NCI-H526 treated with DMSO at 0.1 percent for 48 hours (cell line): ENCODE data around the gene SERPINB2.
"Not testable (repeated sequence)": the region's sequence is repeated elsewhere in the genome, so short reads cannot be mapped to it uniquely, and the experiment has no call there.

ENCODE experiments used
- DNase-seq: peaks from one replicate; lab custom pipeline; 2025; lab: John Stamatoyannopoulos, UW

The SERPINB2 gene

DNA sequence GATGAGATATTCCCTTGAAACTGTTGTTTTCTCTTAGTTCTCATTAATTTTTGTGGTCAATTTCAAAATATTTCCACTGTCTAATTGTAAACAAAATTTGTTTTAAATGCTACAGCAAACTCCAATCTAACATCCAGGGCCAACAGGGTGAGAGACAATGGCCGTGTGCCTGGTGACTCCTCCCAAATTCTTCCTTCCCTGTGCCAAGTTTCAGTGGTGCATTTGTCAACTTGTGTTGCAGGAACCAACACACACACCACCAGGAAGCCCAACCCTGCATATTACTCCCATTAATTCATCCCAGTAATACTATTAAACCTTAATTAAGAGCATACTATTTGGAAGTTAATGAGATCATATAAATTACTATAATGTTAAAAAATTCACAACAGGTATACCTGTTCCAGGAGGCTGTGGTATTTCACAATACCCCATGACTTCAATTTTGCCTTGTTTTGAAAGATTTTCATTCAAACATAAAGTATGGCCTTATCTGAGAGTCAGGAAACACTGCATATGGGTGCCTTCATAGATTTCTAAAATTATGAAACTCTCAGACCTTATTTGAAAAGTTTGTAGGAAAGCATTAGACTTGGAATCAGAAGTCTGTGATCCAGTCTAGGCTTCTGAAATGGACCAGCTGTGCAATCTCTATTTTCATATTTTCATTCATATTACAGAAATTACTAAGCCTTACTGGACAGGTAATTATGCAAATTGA, 1.1 kb downstream of the SERPINB2 start:
- no peak for DNase-seq

DNA sequence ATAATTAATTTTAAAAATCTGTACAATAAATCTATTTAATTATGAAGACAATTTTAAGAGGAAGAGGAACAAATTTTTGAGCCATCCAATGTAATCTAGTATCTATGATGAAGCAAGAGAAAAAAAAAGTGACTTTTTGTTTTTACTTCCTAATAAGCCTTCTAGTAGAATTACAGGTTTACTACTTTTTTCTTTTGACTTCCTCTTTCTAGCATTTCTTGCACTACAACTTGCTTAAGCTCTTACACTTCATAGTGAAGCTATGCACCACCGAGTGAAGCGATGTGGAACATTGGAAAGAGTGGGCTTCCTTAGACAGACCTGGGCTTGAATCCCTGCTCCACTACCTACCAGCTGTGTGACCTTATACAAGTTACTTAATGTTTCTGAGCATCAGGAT, 2.1 kb downstream of the SERPINB2 start:
- no peak for DNase-seq

DNA sequence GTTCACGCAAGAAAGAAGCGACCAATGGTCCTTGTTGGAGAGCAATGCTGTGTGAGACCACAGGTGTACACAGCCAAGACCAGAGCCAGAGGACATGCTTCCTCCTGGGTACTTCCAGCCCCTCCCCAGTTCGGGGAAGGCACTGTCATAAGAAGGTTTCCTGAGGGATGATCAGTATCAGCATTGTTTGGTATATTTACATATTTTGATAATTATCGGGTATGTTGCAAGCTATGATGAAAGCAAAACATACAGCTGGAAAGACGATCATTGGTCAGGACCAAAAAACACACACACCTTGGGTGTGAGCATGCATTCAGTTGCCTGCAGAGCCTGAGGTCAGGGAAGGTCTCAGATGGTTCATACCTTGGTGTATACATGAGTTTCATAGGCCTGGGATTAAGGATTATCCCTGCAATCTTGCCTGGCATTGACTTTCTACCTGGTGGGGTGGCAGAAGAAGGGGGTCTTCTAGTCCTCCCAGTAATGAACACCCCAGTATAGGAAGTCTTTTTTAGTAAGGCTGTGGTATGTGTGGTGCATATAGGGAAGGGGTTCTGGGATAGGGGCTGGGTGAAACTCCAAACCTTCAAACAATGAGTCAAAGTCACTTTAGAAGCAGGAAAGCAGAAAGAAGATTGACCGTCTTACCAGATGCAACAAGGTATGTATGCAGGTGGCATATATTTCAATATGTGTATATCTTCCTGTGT, 2.9 kb downstream of the SERPINB2 start:
- no peak for DNase-seq

- DNase-seq, result no peak
These were observed 3.4 kb downstream of the SERPINB2 start for GRCh38 chr18:63890950-63891304.

- DNase-seq, result no peak
These were observed 5.1 kb downstream of the SERPINB2 start for GRCh38 chr18:63892566-63892965.

- DNase-seq, result no peak
These were observed 6.7 kb downstream of the SERPINB2 start for GRCh38 chr18:63894106-63894772.

DNA sequence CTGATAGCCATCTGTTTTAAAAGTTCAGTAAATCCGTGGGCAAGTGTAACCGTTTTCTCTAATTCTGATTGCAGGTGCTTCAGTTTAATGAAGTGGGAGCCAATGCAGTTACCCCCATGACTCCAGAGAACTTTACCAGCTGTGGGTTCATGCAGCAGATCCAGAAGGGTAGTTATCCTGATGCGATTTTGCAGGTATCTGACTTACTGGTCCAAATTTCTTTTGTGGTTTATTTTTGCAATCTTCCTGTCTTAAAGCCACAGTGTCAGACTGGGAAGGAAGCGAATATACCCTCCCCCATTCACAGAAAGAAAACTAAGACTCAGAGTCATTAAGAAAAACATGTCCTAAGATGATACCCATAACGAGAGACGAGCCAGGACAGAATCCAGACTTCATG, 7.7 kb downstream of the SERPINB2 start:
- no peak for DNase-seq

- DNase-seq, result no peak
These were observed 9.6 kb downstream of the SERPINB2 start for GRCh38 chr18:63897072-63897471.

DNA sequence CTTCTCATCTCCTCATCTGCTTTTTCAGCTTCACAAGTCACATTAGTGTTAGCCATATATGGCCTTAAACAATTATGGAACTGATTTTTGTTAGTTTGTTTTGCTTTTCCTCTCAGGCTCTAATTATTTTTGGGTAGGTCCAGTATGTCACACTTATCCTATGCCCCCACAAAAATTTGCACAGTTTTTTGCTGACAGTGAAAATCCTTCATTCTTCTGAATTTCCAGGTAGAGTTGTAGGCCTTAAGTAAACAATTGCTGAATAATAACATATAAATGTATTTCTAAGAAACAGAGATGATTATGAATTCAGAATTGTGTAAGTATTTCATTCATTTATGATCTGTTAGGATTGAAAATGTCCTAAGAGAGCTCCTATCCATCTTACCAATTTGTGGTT, 11.7 kb downstream of the SERPINB2 start:
- no peak for DNase-seq

- no peak for DNase-seq
These were observed 16.5 kb downstream of the SERPINB2 start for GRCh38 chr18:63903851-63904570.

DNA sequence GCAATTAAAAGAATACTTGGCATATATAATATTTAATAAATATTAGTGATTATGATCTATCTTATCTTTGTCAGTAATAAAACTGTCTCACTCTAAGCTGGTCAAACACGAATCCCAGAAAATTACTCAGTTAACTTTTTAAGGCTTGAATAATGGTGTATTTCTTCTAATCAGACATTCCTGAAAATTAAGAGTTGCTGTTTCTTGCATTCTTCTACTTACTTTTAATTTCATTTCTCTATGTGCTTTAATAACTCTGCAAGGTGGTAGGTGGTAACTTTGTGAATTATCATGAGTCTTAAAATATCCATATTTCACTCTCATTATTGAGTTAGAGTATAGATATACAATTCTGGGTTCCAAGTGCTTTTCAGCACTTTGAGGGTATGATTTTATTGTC, 17.2 kb downstream of the SERPINB2 start:
- DNase-seq, result no peak

- DNase-seq, result no peak
These were observed 17.9 kb downstream of the SERPINB2 start for GRCh38 chr18:63905361-63905760.

DNA sequence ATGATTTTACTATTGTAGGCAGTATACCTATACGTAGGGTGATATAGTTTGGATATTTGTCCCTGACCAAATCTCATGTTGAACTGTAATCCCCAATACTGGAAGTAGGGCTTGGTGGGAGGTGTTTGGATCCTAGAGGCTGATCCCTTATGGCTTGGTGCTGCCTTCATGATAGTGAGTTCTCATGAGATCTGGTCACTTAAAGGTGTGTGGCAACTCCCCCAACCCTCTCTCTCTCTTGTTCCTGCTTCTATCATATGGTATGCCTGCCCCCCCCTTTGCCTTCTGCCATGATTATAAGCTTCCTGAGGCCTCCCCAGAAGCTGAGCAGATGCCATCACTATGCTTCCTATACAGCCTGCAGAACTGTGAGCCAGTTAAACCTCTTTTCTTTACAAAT, 18.6 kb downstream of the SERPINB2 start:
- DNase-seq, result no peak

DNA sequence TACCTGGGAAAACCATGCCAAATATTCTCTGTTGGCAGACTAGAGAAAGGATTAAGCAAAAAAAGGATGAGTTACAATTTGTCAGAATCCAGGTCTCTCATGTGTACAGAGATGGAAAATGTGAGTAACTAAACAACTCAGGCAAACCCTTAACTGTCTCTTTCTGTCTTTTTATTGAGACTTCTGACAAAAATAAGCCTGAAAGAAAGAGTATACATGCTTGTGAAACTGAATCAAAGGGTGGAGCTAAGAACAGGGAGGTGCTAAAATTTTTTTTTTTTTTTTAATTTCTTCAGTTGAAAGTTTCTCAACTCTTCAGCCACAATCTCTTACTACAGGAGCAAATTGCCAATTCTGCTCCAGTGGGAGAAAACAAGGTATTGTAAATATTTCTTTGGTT, 20.2 kb downstream of the SERPINB2 start, which contains the start of gene SERPINB10:
Gene SERPINB10 (plus strand): TSS at position 295 of the 400 bp plus-strand sequence. CDS start 7,553 bp downstream, outside the sequence.
- no peak for DNase-seq

DNA sequence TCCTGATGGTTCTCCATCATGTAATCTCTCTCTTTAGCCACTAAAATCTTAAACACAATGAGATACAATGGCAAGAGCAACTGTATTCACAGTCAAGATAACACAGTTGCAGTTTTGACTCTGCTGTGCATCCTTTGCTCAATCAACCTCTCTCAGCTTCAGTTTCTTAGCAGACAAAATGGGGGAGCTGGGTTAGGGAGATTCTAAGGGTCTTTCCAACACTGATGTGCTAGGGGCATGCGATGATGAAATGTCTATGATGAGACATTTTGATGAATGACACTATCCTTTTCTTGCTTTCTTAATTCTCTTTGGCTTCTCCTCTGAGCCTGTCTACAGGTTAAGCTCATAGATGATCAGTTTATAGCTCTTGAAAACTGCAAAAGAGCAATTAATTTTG, 21.4 kb downstream of the SERPINB2 start:
- no peak for DNase-seq

GRCh38 chr18:63909870-63910269, 22.4 kb downstream of the SERPINB2 start:
- no peak for DNase-seq

DNA sequence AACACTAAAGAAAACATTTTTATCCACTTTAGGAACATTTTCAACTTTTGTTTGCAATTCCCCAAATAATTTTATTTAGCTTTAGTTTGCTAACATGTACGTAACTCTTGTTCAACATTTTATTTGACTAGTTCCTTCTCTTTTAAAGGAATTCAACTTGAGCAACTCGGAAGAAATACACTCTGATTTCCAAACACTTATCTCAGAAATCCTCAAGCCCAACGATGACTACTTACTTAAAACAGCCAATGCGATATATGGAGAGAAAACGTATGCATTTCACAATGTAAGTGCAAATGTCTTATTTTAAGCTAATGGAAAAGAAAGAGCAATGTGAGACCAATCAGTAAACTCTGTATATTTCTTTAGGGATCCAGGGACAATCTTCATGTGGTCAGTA, 30.3 kb downstream of the SERPINB2 start:
- no peak for DNase-seq

DNA sequence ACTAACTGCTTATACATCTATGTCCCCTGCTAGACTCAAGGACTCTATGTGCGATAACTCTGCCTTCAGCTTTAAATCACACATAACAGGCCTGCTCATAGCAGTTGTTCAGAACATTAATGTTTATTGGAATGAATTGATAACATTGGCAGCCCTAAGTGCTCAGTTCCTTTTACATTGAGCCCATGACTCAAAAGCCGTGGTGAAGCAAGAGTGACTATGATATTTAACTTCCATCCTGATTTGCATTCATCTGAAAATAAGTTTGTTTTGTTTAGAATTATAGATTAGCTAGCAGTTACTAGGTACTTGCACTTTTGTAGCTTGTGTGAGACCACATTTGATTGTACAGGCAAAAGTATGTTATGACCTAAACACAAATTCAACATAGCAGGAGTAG, 34.5 kb downstream of the SERPINB2 start:
- DNase-seq, result no peak

DNA sequence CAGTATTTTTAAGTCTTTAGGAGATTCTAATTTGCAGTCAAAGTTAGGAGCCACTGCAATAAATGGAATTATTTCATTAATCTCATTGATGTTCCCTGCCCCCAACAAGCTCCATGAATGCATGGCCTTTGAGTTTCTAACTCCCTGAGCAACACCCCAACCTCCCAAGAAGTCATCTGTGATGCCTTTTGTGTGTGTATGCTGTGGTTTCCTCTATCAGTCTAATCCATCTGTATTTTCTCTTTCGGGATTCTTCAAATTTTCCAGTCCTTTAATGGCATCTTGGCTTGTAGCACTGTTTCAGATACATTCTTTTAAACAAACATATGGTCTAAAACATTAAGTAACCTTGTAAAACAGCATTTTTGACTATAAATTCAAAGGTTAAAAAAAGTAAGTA, 37.0 kb downstream of the SERPINB2 start:
- no peak for DNase-seq

- DNase-seq, result no peak
These were observed 40.8 kb downstream of the SERPINB2 start for GRCh38 chr18:63928331-63928730.

DNA sequence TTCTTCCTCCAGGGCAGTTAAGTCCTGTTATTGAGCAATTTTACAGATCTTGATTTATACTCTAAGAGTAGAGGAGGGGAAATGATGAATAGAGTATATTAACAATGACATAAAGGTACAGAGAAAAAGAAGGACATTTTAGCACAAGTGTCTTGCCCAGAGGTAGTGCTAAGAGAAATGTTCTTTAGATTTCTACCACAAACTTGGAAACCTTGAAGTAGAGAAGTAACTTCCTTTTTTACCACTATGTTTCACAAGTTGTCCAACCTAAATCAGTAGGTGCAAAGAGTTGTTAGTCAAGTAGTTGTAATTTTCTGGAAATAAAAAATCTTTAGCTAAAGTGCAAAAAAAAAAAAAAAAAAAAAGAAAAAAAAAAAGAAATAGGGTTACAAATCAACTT, 41.9 kb downstream of the SERPINB2 start:
- not testable (repeated sequence) for DNase-seq

GRCh38 chr18:63930773-63931354, 43.4 kb downstream of the SERPINB2 start:
- DNase-seq, result no peak
